ELR (cell line): Measurements from ENCODE around the gene POU2AF1.

Experiments
- DNase-seq: peaks from one replicate; pipeline ENCODE4 v3.0.0-alpha.2; 2015; ENCODE audit warnings: low read depth

The POU2AF1 gene

GRCh38 chr11:111386611-111387150 lies 7.6 kb upstream of the POU2AF1 start:
- no peak for DNase-seq

GRCh38 chr11:111384494-111384893 lies 5.4 kb upstream of the POU2AF1 start:
- no peak for DNase-seq

GRCh38 chr11:111382451-111382850 lies 3.4 kb upstream of the POU2AF1 start:
- DNase-seq = no peak

- no peak for DNase-seq
These were observed 594 bp upstream of the POU2AF1 start for GRCh38 chr11:111379602-111380136.

GRCh38 chr11:111378185-111378860 lies 752 bp downstream of the POU2AF1 start:
- peak; percentile 19 for DNase-seq

- DNase-seq = no peak
These were observed 2.7 kb downstream of the POU2AF1 start for GRCh38 chr11:111376181-111376871.

- no peak for DNase-seq
These were observed 5.5 kb downstream of the POU2AF1 start for GRCh38 chr11:111373590-111373989.

GRCh38 chr11:111372538-111372937 lies 6.5 kb downstream of the POU2AF1 start:
- DNase-seq = no peak

GRCh38 chr11:111370902-111371578 lies 8.0 kb downstream of the POU2AF1 start:
- DNase-seq = no peak

GRCh38 chr11:111370270-111370901 lies 8.7 kb downstream of the POU2AF1 start:
- DNase-seq = no peak

- DNase-seq = no peak
These were observed 10.9 kb downstream of the POU2AF1 start for GRCh38 chr11:111368285-111368560.

- DNase-seq = no peak
These were observed 11.4 kb downstream of the POU2AF1 start for GRCh38 chr11:111367411-111368284.

GRCh38 chr11:111366560-111367410 lies 12.3 kb downstream of the POU2AF1 start:
- DNase-seq = no peak

GRCh38 chr11:111365722-111366559 lies 13.1 kb downstream of the POU2AF1 start:
- no peak for DNase-seq

GRCh38 chr11:111364503-111364902 lies 14.6 kb downstream of the POU2AF1 start:
- DNase-seq = no peak

- DNase-seq = no peak
These were observed 15.1 kb downstream of the POU2AF1 start for GRCh38 chr11:111363985-111364384.

- no peak for DNase-seq
These were observed 16.1 kb downstream of the POU2AF1 start for GRCh38 chr11:111362887-111363411.

GRCh38 chr11:111361874-111362273 lies 17.2 kb downstream of the POU2AF1 start:
- DNase-seq = no peak
